Thymus (tissue), 11 donors: Measurements from ENCODE around the gene ANKRD29. TPM values are rescaled to one million over a fixed set of nuclear protein-coding genes. Genes with fewer than 3 reads are reported as not detected.

Experiments used
- DNase-seq, 9 donors: peaks; one replicate each; pipeline ENCODE4 v3.0.0-alpha.2; 2013; ENCODE audit warnings: low spot score in 9 of 9, low read depth in 6 of 9, missing footprints in 1 of 9
- H3K27ac ChIP-seq, 2 donors: one replicate each; pipeline ENCODE4 v1.5.1; 2013; ENCODE audit warnings: control low read depth in 1 of 2, low read depth in 1 of 2, low read length in 1 of 2, mild to moderate bottlenecking in 1 of 2, moderate library complexity in 1 of 2
- H3K27me3 ChIP-seq, 2 donors: one replicate each; pipeline ENCODE4 v1.5.1; 2013; ENCODE audit warnings: low read length in 1 of 2; ENCODE audit not compliant: control insufficient read depth in 2 of 2, insufficient read depth in 1 of 2
- H3K36me3 ChIP-seq, 2 donors: one replicate each; pipeline ENCODE4 v1.5.1; 2013; ENCODE audit warnings: low read length in 1 of 2, mild to moderate bottlenecking in 1 of 2, moderate library complexity in 1 of 2; ENCODE audit not compliant: control insufficient read depth in 2 of 2, insufficient read depth in 2 of 2
- H3K4me1 ChIP-seq, 2 donors: one replicate each; pipeline ENCODE4 v1.5.1; 2013; ENCODE audit warnings: low read length in 2 of 2; ENCODE audit not compliant: control insufficient read depth in 2 of 2, insufficient read depth in 2 of 2
- H3K4me3 ChIP-seq, 2 donors: one replicate each; pipeline ENCODE4 v1.5.1; 2013; ENCODE audit warnings: low read length in 2 of 2, control low read depth in 1 of 2, mild to moderate bottlenecking in 1 of 2
- H3K9me3 ChIP-seq, 2 donors: one replicate each; pipeline ENCODE4 v1.5.1; 2013; ENCODE audit warnings: low read length in 1 of 2, mild to moderate bottlenecking in 1 of 2; ENCODE audit not compliant: control insufficient read depth in 2 of 2, insufficient read depth in 1 of 2
- WGBS: extraction: QIAGEN DNeasy Blood & Tissue Kit; methylation state at CpG from one replicate; pipeline ENCODE4 v1.1.7; 2013; 5-methylcytosine and 5-hydroxymethylcytosine counted together
- polyA plus RNA-seq: library from polyadenylated mRNA; stranded (reverse); fragments of 200-250 nt; gene quantifications from one replicate; pipeline ENCODE4 v1.2.3, GENCODE V29; 2013
- total RNA-seq: library from RNA; stranded (reverse); fragments of 120-200 nt; gene quantifications from one replicate; pipeline ENCODE4 v1.2.4, GENCODE V29; 2013
- donor health status: healthy.

Gene ANKRD29
- total and polyA plus RNA-seq, 2 donors: 3.4 to 13.0 TPM

- WGBS: 98% methylated on average over 7 of the region's 7 CpGs
- Histone ChIP-seq H3K27ac (peak overlapping the region in 1 of 2 donors; percentile 37), H3K4me1 (peaks cover 20 to 38% of the 10 kb centered on the region in 2 donors), H3K27me3 (no peaks in the 10 kb centered on the region), H3K36me3 (peaks cover 9 to 26% of the 10 kb centered on the region in 2 donors), H3K9me3 (no peaks in the 10 kb centered on the region), H3K4me3 (no peak overlapping the region)
- DNase-seq: no peak
These were observed 87.4 kb downstream of the ANKRD29 start for GRCh38 chr18:23575309-23575651.

DNA sequence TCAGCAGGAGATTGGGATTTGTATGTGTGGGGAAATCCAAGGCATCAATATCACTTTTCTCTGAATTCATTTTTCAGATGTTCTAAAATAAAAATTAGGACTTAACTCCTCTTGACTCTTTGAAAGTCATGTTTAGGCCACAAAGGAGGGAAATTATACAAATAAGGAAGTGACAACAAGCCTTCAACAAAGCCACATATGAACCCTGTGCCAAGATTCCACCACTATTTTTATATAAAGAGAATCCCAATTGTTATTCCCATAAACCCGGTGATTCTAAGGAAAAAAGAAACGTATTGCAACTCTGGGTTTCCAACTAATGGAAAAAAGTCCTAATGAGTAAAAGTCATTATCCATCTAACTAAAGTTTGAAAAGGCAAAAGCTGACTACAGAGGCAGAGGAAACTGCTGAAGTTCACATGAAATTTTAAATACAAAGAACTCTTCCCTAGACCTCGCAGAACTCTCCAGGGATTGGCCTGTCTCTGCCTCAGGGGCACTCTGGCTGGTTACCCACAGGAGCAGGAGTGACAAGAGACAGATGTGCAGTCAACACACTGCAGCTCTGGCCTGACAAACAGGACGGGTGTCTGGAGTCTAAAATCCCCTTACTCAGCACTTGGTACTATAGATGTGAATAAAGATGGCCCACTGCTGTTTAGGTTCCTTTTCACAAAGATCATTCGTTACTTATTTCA, 88.0 kb downstream of the ANKRD29 start:
- Histone ChIP-seq H3K36me3 (peaks cover 9 to 26% of the 10 kb centered on the region in 2 donors), H3K4me1 (peaks cover 20 to 38% of the 10 kb centered on the region in 2 donors), H3K27me3 (no peaks in the 10 kb centered on the region), H3K27ac (peak overlapping the region; percentile 36 to 75), H3K4me3 (no peak overlapping the region), H3K9me3 (no peaks in the 10 kb centered on the region)
- WGBS: 93% methylated on average over 5 of the region's 5 CpGs
- DNase-seq: peak in 1 of 9 donors; percentile 17

DNA sequence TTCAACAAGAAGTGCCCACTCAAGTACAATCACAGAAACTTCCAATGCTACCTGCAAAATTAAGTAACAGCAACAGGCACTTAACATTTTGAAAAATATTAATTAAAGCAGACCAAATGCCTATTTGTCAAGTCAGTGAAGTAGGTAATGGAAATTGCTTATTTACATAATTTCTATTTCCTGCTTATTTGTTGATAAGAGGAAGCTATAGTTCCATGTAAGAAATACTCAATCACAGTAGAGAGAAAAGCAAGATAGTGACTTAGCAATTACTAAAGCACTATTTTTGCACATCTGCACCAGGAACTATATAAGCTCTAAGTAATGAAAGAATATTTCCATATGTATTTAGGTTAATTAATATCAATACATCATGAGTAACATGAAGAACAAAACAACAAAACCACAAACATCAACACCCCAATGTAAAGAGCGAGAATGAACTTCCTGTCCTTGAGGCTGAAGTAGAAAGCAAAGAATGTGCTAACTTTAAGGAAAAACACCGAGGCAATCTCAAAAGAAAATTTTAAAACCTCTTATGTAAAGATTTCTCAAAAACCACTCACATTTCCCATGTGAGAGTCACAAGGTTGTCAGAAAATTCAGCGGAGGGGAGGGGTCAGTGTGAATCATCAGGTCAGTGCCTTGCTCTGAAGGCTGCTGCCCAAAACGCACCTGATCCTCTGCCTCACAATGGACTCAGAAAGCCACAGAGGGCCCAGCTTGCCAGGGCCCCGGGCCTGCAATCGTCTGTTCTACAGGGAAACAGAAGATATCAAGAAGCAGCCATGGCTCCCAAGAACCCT, 88.9 kb downstream of the ANKRD29 start:
- no peaks in the 10 kb centered on the region for H3K9me3 ChIP-seq
- H3K36me3 ChIP-seq: peaks cover 9 to 34% of the 10 kb centered on the region in 2 donors
- H3K27ac ChIP-seq: peak overlapping the region; percentile 72 to 75
- DNase-seq: peak in 1 of 9 donors; percentile 54
- no peaks in the 10 kb centered on the region for H3K27me3 ChIP-seq
- peaks cover 18 to 30% of the 10 kb centered on the region in 2 donors for H3K4me1 ChIP-seq
- H3K4me3 ChIP-seq: no peak overlapping the region
- WGBS: 58% methylated on average over 6 of the region's 6 CpGs

GRCh38 chr18:23573020-23573419, 89.7 kb downstream of the ANKRD29 start:
- Histone ChIP-seq H3K36me3 (peaks cover 13 to 41% of the 10 kb centered on the region in 2 donors), H3K4me3 (no peak overlapping the region), H3K27ac (no peak overlapping the region), H3K4me1 (peaks cover 10 to 22% of the 10 kb centered on the region in 2 donors), H3K27me3 (no peaks in the 10 kb centered on the region), H3K9me3 (no peaks in the 10 kb centered on the region)
- 97% methylated on average over 4 of the region's 4 CpGs for WGBS
- DNase-seq: no peak

DNA sequence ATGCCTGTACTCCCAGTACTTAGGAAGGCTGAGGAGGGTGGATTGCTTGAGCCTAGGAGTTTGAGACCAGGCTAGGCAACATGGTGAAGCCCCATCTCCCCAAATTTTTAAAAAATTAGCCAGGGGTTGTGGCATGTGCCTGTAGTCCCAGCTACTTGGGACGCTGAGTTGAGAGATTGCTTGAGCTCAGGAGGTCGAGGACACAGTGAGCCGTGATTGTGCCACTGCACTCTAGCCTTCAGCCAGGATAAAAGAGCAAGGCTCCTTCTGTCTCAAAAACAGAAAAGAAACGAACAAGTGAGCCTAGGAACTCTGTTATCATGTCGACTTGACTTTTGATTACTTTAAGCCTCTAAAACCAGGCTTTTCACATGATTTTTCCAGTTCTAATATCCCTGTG, 90.1 kb downstream of the ANKRD29 start:
- Histone ChIP-seq H3K9me3 (no peaks in the 10 kb centered on the region), H3K36me3 (peaks cover 13 to 45% of the 10 kb centered on the region in 2 donors), H3K27me3 (no peaks in the 10 kb centered on the region), H3K4me3 (no peak overlapping the region), H3K4me1 (peaks cover 9 to 21% of the 10 kb centered on the region in 2 donors), H3K27ac (no peak overlapping the region)
- DNase-seq: no peak
- WGBS: 98% methylated on average over 5 of the region's 5 CpGs

GRCh38 chr18:23572012-23572411, 90.7 kb downstream of the ANKRD29 start:
- H3K27me3 ChIP-seq: no peaks in the 10 kb centered on the region
- H3K9me3 ChIP-seq: no peaks in the 10 kb centered on the region
- no peak overlapping the region for H3K4me3 ChIP-seq
- no peak for DNase-seq
- H3K4me1 ChIP-seq: peaks cover 9 to 21% of the 10 kb centered on the region in 2 donors
- peak overlapping the region in 1 of 2 donors; percentile 48 for H3K27ac ChIP-seq
- peaks cover 13 to 50% of the 10 kb centered on the region in 2 donors for H3K36me3 ChIP-seq
- WGBS: 90% methylated on average over 2 of the region's 2 CpGs

DNA sequence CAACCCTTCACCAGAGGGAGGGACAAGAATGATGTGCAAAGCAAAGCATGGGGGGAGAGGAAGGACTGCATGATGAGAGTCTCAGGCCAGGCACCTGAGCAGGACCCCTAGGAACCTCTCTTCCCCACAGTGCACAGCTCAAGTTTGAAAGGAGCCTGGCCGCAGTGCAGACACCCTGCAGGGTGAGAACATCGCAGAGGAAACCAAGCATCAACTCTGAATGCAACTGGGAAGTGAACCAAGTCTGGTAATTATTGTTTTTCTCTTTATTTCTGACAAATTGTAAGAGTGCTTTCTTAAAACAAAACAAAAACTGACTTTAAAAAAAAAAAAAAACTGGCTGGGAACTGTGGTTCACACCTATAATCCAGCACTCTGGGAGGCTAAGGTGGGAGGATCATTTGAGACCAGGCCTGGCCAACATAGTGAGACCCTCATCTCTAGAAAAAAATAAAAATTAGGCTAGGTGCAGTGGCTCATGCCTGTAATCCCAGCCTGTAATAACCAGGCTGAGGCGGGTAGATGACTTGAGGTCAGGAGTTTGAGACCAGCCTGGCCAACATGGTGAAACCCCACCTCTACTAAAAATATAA, 91.7 kb downstream of the ANKRD29 start:
- Histone ChIP-seq H3K4me1 (peaks cover 9 to 21% of the 10 kb centered on the region in 2 donors), H3K4me3 (no peak overlapping the region), H3K9me3 (no peaks in the 10 kb centered on the region), H3K27ac (no peak overlapping the region), H3K27me3 (no peaks in the 10 kb centered on the region), H3K36me3 (peaks cover 13 to 57% of the 10 kb centered on the region in 2 donors)
- 94% methylated on average over 3 of the region's 3 CpGs for WGBS
- no peak for DNase-seq

GRCh38 chr18:23569299-23570063, 93.2 kb downstream of the ANKRD29 start:
- DNase-seq: no peak
- WGBS: 98% methylated on average over 5 of the region's 5 CpGs
- H3K27ac ChIP-seq: no peak overlapping the region
- H3K36me3 ChIP-seq: peaks cover 9 to 52% of the 10 kb centered on the region in 2 donors
- H3K4me3 ChIP-seq: no peak overlapping the region
- no peaks in the 10 kb centered on the region for H3K27me3 ChIP-seq
- peaks cover 7 to 12% of the 10 kb centered on the region in 2 donors for H3K4me1 ChIP-seq
- no peaks in the 10 kb centered on the region for H3K9me3 ChIP-seq
